ENCODE results near the gene SND1.

- TF ChIP-seq CTCF (IDR thresholded peaks at IDR 0.05) (no peak), POLR2A (IDR thresholded peaks at IDR 0.05) (no peak)
These were observed 193.7 kb downstream of the SND1 start for GRCh38 chr7:127845522-127846214.
